Activated CD8-positive, alpha-beta memory T cell treated with anti-CD3 and anti-CD28 coated beads, Interleukin-2, amount 50 U/mL, for 4 hours (primary cell): ENCODE results near the gene KCNMA1.

Source experiments
- DNase-seq: peaks from one replicate; pipeline ENCODE4 v3.0.0-alpha.2; 2020

Gene KCNMA1

GRCh38 chr10:76899490-76899889 is 738.1 kb downstream of the KCNMA1 start:
- DNase-seq, result no peak

GRCh38 chr10:76892766-76893479 is 744.7 kb downstream of the KCNMA1 start:
- DNase-seq, result no peak

- DNase-seq, result no peak
These were observed 750.2 kb downstream of the KCNMA1 start for GRCh38 chr10:76887223-76888010.

GRCh38 chr10:76885816-76886215 is 751.8 kb downstream of the KCNMA1 start:
- no peak for DNase-seq

GRCh38 chr10:76884673-76885275 is 752.8 kb downstream of the KCNMA1 start:
- DNase-seq, result no peak

GRCh38 chr10:76883596-76883995 is 754.0 kb downstream of the KCNMA1 start:
- no peak for DNase-seq

GRCh38 chr10:76882796-76883195 is 754.8 kb downstream of the KCNMA1 start:
- no peak for DNase-seq

GRCh38 chr10:76882245-76882644 is 755.4 kb downstream of the KCNMA1 start:
- no peak for DNase-seq

GRCh38 chr10:76881477-76882220 is 756.0 kb downstream of the KCNMA1 start:
- DNase-seq, result no peak

- no peak for DNase-seq
These were observed 756.7 kb downstream of the KCNMA1 start for GRCh38 chr10:76880931-76881330.

- DNase-seq, result no peak
These were observed 758.3 kb downstream of the KCNMA1 start for GRCh38 chr10:76879116-76879913.

GRCh38 chr10:76878514-76878913 is 759.1 kb downstream of the KCNMA1 start:
- no peak for DNase-seq

- DNase-seq, result no peak
These were observed 762.7 kb downstream of the KCNMA1 start for GRCh38 chr10:76874896-76875295.

- DNase-seq, result no peak
These were observed 763.4 kb downstream of the KCNMA1 start for GRCh38 chr10:76874176-76874575.

- DNase-seq, result no peak
These were observed 765.8 kb downstream of the KCNMA1 start for GRCh38 chr10:76871697-76872295.

GRCh38 chr10:76869931-76870330 is 767.7 kb downstream of the KCNMA1 start:
- DNase-seq, result no peak

GRCh38 chr10:76868098-76868977 is 769.3 kb downstream of the KCNMA1 start:
- no peak for DNase-seq

GRCh38 chr10:76866841-76867586 is 770.6 kb downstream of the KCNMA1 start:
- no peak for DNase-seq

GRCh38 chr10:76864922-76865321 is 772.7 kb downstream of the KCNMA1 start:
- DNase-seq, result no peak

- DNase-seq, result no peak
These were observed 778.9 kb downstream of the KCNMA1 start for GRCh38 chr10:76858721-76859120.
